Body of pancreas (tissue), 4 donors: ENCODE data around the gene SCYGR8. TPM values are rescaled to one million over a fixed set of nuclear protein-coding genes. Genes with fewer than 3 reads are reported as not detected.

Experiments used
- ATAC-seq: fragments of 150-250 bp; one replicate; pipeline ENCODE4 v1.9.1; 2016
- DNase-seq, 4 donors: peaks; one replicate each; pipeline ENCODE4 v3.0.0-alpha.2; 2019
- H3K27ac ChIP-seq, 4 donors: fragments of 200-600 bp; sonication (generic); 1 replicate in 3 of 4; 2 replicates in 1 of 4; pipeline versions ENCODE4 v1.5.1 to v1.6.1; 2016 to 2019; ENCODE audit warnings: mild to moderate bottlenecking in 1 of 4, mixed read lengths in 1 of 4, moderate library complexity in 1 of 4
- H3K27me3 ChIP-seq, 2 donors: fragments of 200-600 bp; sonication (generic); one replicate each; pipeline ENCODE4 v1.6.0; 2016; ENCODE audit warnings: mild to moderate bottlenecking in 1 of 2
- H3K36me3 ChIP-seq, 2 donors: fragments of 200-600 bp; sonication (generic); replicated peaks in 1 of 2; 2 replicates each; pipeline ENCODE4 v1.5.1; 2016; ENCODE audit warnings: low read depth in 2 of 2; ENCODE audit not compliant: insufficient read depth in 1 of 2
- H3K4me1 ChIP-seq: fragments of 200-600 bp; sonication (generic); one replicate; pipeline ENCODE4 v1.6.0; 2016
- H3K4me3 ChIP-seq, 2 donors: fragments of 200-600 bp; sonication (generic); 1 replicate in 1 of 2; 2 replicates in 1 of 2; pipeline ENCODE4 v1.5.1; 2016 to 2019
- H3K9me3 ChIP-seq, 3 donors: fragments of 200-600 bp; sonication (generic); 1 replicate in 2 of 3; 2 replicates in 1 of 3; pipeline ENCODE4 v1.5.1; 2016
- CTCF ChIP-seq, 7 experiments: fragments of 450-650 bp in 4 of 7; fragments of 200-600 bp in 3 of 7; sonication (generic) in 3 of 7; IDR thresholded peaks; one replicate each; pipeline ENCODE4 v1.5.1; 2016 to 2019; ENCODE audit warnings: antibody characterized with exemption in 7 of 7
- POLR2A ChIP-seq, 3 donors: fragments of 450-650 bp; IDR thresholded peaks; one replicate each; pipeline ENCODE4 v1.6.1; 2016; ENCODE audit warnings: antibody characterized with exemption in 3 of 3, mild to moderate bottlenecking in 2 of 3
- WGBS, 2 donors: methylation state at CpG; one replicate each; pipeline ENCODE4 v1.1.5; 2017; 5-methylcytosine and 5-hydroxymethylcytosine counted together
- intact Hi-C: fragments of 100-400 bp; cut with DNase I; formaldehyde crosslinking; loops from one replicate; pipeline ENCODE4 v1.15.1; 2023
- total RNA-seq, 2 donors: library from RNA; depleted of rRNA; stranded (reverse); fragments of >200 nt; gene quantifications; one replicate each; pipeline ENCODE4 v1.1.0, GENCODE V29; 2016

Gene SCYGR8
- total RNA-seq, 2 donors from 2014 or later, result not detected

GRCh38 chr2:227706859-227707258 is 38.8 kb upstream of the SCYGR8 start:
- no peak for DNase-seq
- H3K4me3 ChIP-seq, result no peak overlapping the region
- 73 to 83% methylated on average over 1 to 4 of the region's 4 CpGs for WGBS, 2 donors
- intact Hi-C loops, result no loop called here
- H3K9me3 ChIP-seq, result no peaks in the 10 kb centered on the region
- TF ChIP-seq CTCF (IDR thresholded peaks at IDR 0.05) (no peak), POLR2A (IDR thresholded peaks at IDR 0.05) (no peak)
- no peaks in the 10 kb centered on the region for H3K27me3 ChIP-seq
- peaks cover 5% of the 10 kb centered on the region for H3K4me1 ChIP-seq
- H3K27ac ChIP-seq, result no peak overlapping the region
- H3K36me3 ChIP-seq, result no peaks in the 10 kb centered on the region
- no peak for ATAC-seq

- H3K4me3 ChIP-seq, result no peak overlapping the region
- H3K4me1 ChIP-seq, result peaks cover 5% of the 10 kb centered on the region
- H3K36me3 ChIP-seq, result no peaks in the 10 kb centered on the region
- DNase-seq (no peak), ATAC-seq (no peak)
- TF ChIP-seq CTCF (IDR thresholded peaks at IDR 0.05) (no peak), POLR2A (IDR thresholded peaks at IDR 0.05) (no peak)
- H3K27me3 ChIP-seq, result no peaks in the 10 kb centered on the region
- no peak overlapping the region for H3K27ac ChIP-seq
- 74 to 93% methylated on average over 3 to 6 of the region's 6 CpGs for WGBS, 2 donors
- no peaks in the 10 kb centered on the region for H3K9me3 ChIP-seq
- intact Hi-C loops, result no loop called here
These were observed 38.3 kb upstream of the SCYGR8 start for GRCh38 chr2:227707390-227707789.

GRCh38 chr2:227710986-227711385 is 34.7 kb upstream of the SCYGR8 start:
- Histone ChIP-seq H3K4me1 (no peaks in the 10 kb centered on the region), H3K36me3 (no peaks in the 10 kb centered on the region), H3K27me3 (no peaks in the 10 kb centered on the region), H3K27ac (no peak overlapping the region), H3K9me3 (no peaks in the 10 kb centered on the region), H3K4me3 (no peak overlapping the region)
- 83 to 89% methylated on average over 7 of the region's 7 CpGs for WGBS, 2 donors
- no peak for TF ChIP-seq POLR2A (IDR thresholded peaks at IDR 0.05)
- TF ChIP-seq CTCF (IDR thresholded peaks at IDR 0.05), result no peak
- no peak for DNase-seq
- intact Hi-C loops, result no loop called here
- no peak for ATAC-seq

GRCh38 chr2:227713291-227713690 is 32.4 kb upstream of the SCYGR8 start:
- ATAC-seq, result no peak
- no peaks in the 10 kb centered on the region for H3K9me3 ChIP-seq
- no peak for DNase-seq
- H3K27me3 ChIP-seq, result no peaks in the 10 kb centered on the region
- WGBS, 2 donors, result 87 to 95% methylated on average over 1 of the region's 1 CpG
- intact Hi-C loops, result no loop called here
- no peak overlapping the region for H3K27ac ChIP-seq
- TF ChIP-seq POLR2A (IDR thresholded peaks at IDR 0.05), result no peak
- TF ChIP-seq CTCF (IDR thresholded peaks at IDR 0.05), result no peak
- H3K36me3 ChIP-seq, result no peaks in the 10 kb centered on the region
- peaks cover 10% of the 10 kb centered on the region for H3K4me1 ChIP-seq
- no peak overlapping the region for H3K4me3 ChIP-seq

- TF ChIP-seq CTCF (IDR thresholded peaks at IDR 0.05) (no peak), POLR2A (IDR thresholded peaks at IDR 0.05) (no peak)
- H3K9me3 ChIP-seq, result no peaks in the 10 kb centered on the region
- no peaks in the 10 kb centered on the region for H3K27me3 ChIP-seq
- ATAC-seq, result no peak
- H3K27ac ChIP-seq, result no peak overlapping the region
- H3K4me1 ChIP-seq, result peaks cover 14% of the 10 kb centered on the region
- DNase-seq, result no peak
- WGBS, 2 donors, result 84% methylated on average over 2 of the region's 2 CpGs; no CpG with 5 or more reads in 1 of the 2 donors
- H3K36me3 ChIP-seq, result no peaks in the 10 kb centered on the region
- H3K4me3 ChIP-seq, result no peak overlapping the region
- intact Hi-C loops, result no loop called here
These were observed 29.2 kb upstream of the SCYGR8 start for GRCh38 chr2:227716501-227716900.
